Common myeloid progenitor, CD34-positive (primary cell): Measurements from ENCODE around the gene PHKG1.
A peak's percentile ranks its signal among the peaks of the same experiment; 100 is the strongest.
"Not testable (repeated sequence)": the region's sequence is repeated elsewhere in the genome, so short reads cannot be mapped to it uniquely, and the experiment has no call there.

Source experiments
- CTCF ChIA-PET: fragments of 350-600 bp; sonication (Branson Sonifier 250); formaldehyde crosslinking; loops from one replicate; lab custom pipeline; 2021; ENCODE audit warnings: antibody characterized with exemption; lab: Charles Lee
- POLR2A ChIA-PET: fragments of 350-600 bp; sonication (Branson Sonifier 250); formaldehyde crosslinking; loops from one replicate; lab custom pipeline; 2021; ENCODE audit warnings: antibody characterized with exemption; lab: Charles Lee
- DNase-seq, 3 donors: peaks; one replicate each; pipeline versions ENCODE4 v3.0.0 to v3.0.0-alpha.2; 2013
- H3K27ac ChIP-seq, 2 experiments: 1 replicate in 1 of 2; 2 replicates in 1 of 2; pipeline ENCODE4 v1.7.0; 2013; ENCODE audit warnings: inconsistent platforms in 2 of 2, low read length in 2 of 2, mild to moderate bottlenecking in 2 of 2, low read depth in 1 of 2, moderate library complexity in 1 of 2; ENCODE audit not compliant: severe bottlenecking in 2 of 2, insufficient read depth in 1 of 2, poor library complexity in 1 of 2
- H3K27me3 ChIP-seq, 5 experiments: replicated peaks in 2 of 5; 1 replicate in 3 of 5; 2 replicates in 2 of 5; pipeline versions ENCODE4 v1.6.1 to v1.7.0; 2013; ENCODE audit warnings: low read length in 4 of 5, mild to moderate bottlenecking in 2 of 5, moderate library complexity in 2 of 5, inconsistent platforms in 1 of 5; ENCODE audit not compliant: insufficient read depth in 5 of 5, control insufficient read depth in 4 of 5
- H3K36me3 ChIP-seq, 4 experiments: 1 replicate in 2 of 4; 2 replicates in 2 of 4; pipeline versions ENCODE4 v1.6.1 to v1.7.0; 2013; ENCODE audit warnings: low read length in 3 of 4, control low read depth in 1 of 4, mild to moderate bottlenecking in 1 of 4; ENCODE audit not compliant: control insufficient read depth in 4 of 4, insufficient read depth in 4 of 4
- H3K4me1 ChIP-seq, 4 experiments: 1 replicate in 3 of 4; 2 replicates in 1 of 4; pipeline versions ENCODE4 v1.6.1 to v1.7.1; 2013; ENCODE audit warnings: low read length in 3 of 4, mild to moderate bottlenecking in 3 of 4, control low read depth in 1 of 4, inconsistent platforms in 1 of 4, moderate library complexity in 1 of 4; ENCODE audit not compliant: control insufficient read depth in 4 of 4, insufficient read depth in 4 of 4; ENCODE audit errors: control extremely low read depth in 1 of 4
- H3K4me3 ChIP-seq, 7 experiments: 1 replicate in 4 of 7; 2 replicates in 3 of 7; pipeline versions ENCODE4 v1.5.1 to v1.7.0; 2013; ENCODE audit warnings: mild to moderate bottlenecking in 7 of 7, low read length in 6 of 7, moderate library complexity in 6 of 7, inconsistent platforms in 2 of 7, low read depth in 2 of 7, control low read depth in 1 of 7; ENCODE audit not compliant: insufficient read depth in 4 of 7, control insufficient read depth in 1 of 7; ENCODE audit errors: extremely low read depth in 1 of 7
- H3K9me3 ChIP-seq, 5 experiments: 1 replicate in 4 of 5; 2 replicates in 1 of 5; pipeline versions ENCODE4 v1.6.1 to v1.7.1; 2013; ENCODE audit warnings: low read length in 4 of 5, mild to moderate bottlenecking in 2 of 5, inconsistent platforms in 1 of 5, low read depth in 1 of 5, moderate library complexity in 1 of 5; ENCODE audit not compliant: control insufficient read depth in 4 of 5, insufficient read depth in 2 of 5; ENCODE audit errors: control extremely low read depth in 1 of 5
- WGBS: methylation state at CpG from one replicate; pipeline ENCODE4 v1.1.5; 2013; ENCODE audit not compliant: insufficient coverage; 5-methylcytosine and 5-hydroxymethylcytosine counted together

Gene PHKG1

GRCh38 chr7:56053993-56054392 is 38.8 kb downstream of the PHKG1 start:
- peaks cover 5 to 34% (median 21%) of the 10 kb centered on the region in 4 experiments for H3K4me1 ChIP-seq
- no peak for DNase-seq
- peaks cover 13 to 55% (median 35%) of the 10 kb centered on the region in 4 experiments for H3K36me3 ChIP-seq
- no CpG with 5 or more reads among the region's 2 CpGs for WGBS
- no peak overlapping the region for H3K27ac ChIP-seq
- H3K4me3 ChIP-seq: peak overlapping the region in 1 of 7 experiments; percentile 6
- H3K9me3 ChIP-seq: no peaks in the 10 kb centered on the region
- H3K27me3 ChIP-seq: no peaks in the 10 kb centered on the region
- POLR2A ChIA-PET: interaction anchor here (0.6 kb wide), 1 partner anchor 48 kb away, joined by 4 read pairs; no protein-coding TSS in a partner anchor
- CTCF ChIA-PET: interaction anchor here (1.6 to 2.9 kb wide), 2 partner anchors 11 to 19 kb away, joined by 4 to 13 read pairs; partner anchors contain the start of gene SUMF2

- H3K27ac ChIP-seq: peak overlapping the region in 1 of 2 experiments; percentile 91
- no peak overlapping the region for H3K4me3 ChIP-seq
- DNase-seq: no peak
- 93% methylated on average over 7 of the region's 9 CpGs for WGBS
- H3K4me1 ChIP-seq: peaks cover 5 to 34% (median 21%) of the 10 kb centered on the region in 4 experiments
- no peaks in the 10 kb centered on the region for H3K27me3 ChIP-seq
- CTCF ChIA-PET: interaction anchor here (1.6 to 2.9 kb wide), 2 partner anchors 12 to 20 kb away, joined by 4 to 13 read pairs; partner anchors contain the start of gene SUMF2
- POLR2A ChIA-PET: interaction anchor here (0.9 kb wide), 1 partner anchor 12 kb away, joined by 4 read pairs; no protein-coding TSS in a partner anchor
- peaks cover 11 to 49% (median 30%) of the 10 kb centered on the region in 4 experiments for H3K36me3 ChIP-seq
- H3K9me3 ChIP-seq: no peaks in the 10 kb centered on the region
These were observed 39.4 kb downstream of the PHKG1 start for GRCh38 chr7:56053379-56053778.

GRCh38 chr7:56051339-56052191 is 41.2 kb downstream of the PHKG1 start, which contains the start of the genes CCT6A and PSPH:
TSS of gene CCT6A (plus strand) at chr7:56051765. CDS start at chr7:56051849, 84 bp downstream.
TSS of gene PSPH (minus strand) at chr7:56051444. CDS start at chr7:56021212, 30,232 bp downstream.
- H3K27me3 ChIP-seq: no peaks in the 10 kb centered on the region
- peak; percentile 93 to 95 (median 94) for DNase-seq
- peaks cover 5 to 34% (median 21%) of the 10 kb centered on the region in 4 experiments for H3K4me1 ChIP-seq
- ChIA-PET CTCF (interaction anchor here (0.6 to 1.9 kb wide), 6 partner anchors 11 to 162 kb away, joined by 3 to 9 read pairs (median 5); partner anchors contain the start of gene SUMF2), POLR2A (interaction anchor here (0.5 to 1.3 kb wide), 5 partner anchors 13 to 88 kb away, joined by 3 to 10 read pairs (median 4); partner anchors contain the start of gene SUMF2)
- under 1% methylated on average over 97 of the region's 97 CpGs for WGBS
- H3K27ac ChIP-seq: peak within 1 kb of the TSS; percentile 69 to 91
- no peaks in the 10 kb centered on the region for H3K9me3 ChIP-seq
- peak within 1 kb of the TSS; percentile 79 to 98 (median 86) for H3K4me3 ChIP-seq
- peaks cover 9 to 35% (median 23%) of the 10 kb centered on the region in 4 experiments for H3K36me3 ChIP-seq

DNA sequence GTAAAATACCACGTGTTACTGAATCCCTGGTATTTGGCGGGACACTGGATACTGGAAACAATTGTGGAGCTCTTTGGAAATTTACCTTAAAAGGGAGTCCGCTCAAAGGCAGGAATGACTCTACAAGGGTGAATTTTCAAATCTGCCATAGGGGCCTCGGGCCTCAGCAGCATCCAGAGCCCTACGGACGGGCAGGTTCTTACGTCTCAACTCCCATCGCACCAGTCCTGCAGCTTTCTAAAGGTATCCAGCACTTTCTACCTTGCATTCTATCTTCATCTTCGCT is 41.8 kb downstream of the PHKG1 start:
- ChIA-PET POLR2A (interaction anchor here (0.5 to 1.3 kb wide), 4 partner anchors 13 to 87 kb away, joined by 3 to 10 read pairs (median 6); partner anchors contain the start of gene SUMF2), CTCF (interaction anchor here (0.8 to 1.9 kb wide), 5 partner anchors 11 to 57 kb away, joined by 3 to 9 read pairs (median 7); partner anchors contain the start of gene SUMF2)
- Histone ChIP-seq H3K4me3 (peak overlapping the region; percentile 79 to 98 (median 86)), H3K36me3 (peaks cover 5 to 29% (median 17%) of the 10 kb centered on the region in 4 experiments), H3K9me3 (no peaks in the 10 kb centered on the region), H3K27ac (peak overlapping the region; percentile 69 to 91), H3K27me3 (no peaks in the 10 kb centered on the region), H3K4me1 (peaks cover 5 to 34% (median 21%) of the 10 kb centered on the region in 4 experiments)
- no peak for DNase-seq
- WGBS: 1% methylated on average over 8 of the region's 9 CpGs

GRCh38 chr7:56048763-56049162 is 44.0 kb downstream of the PHKG1 start:
- H3K27ac ChIP-seq, POLR2A ChIA-PET, H3K4me3 ChIP-seq, H3K36me3 ChIP-seq, H3K9me3 ChIP-seq, H3K27me3 ChIP-seq: not testable (repeated sequence)
- peak in 1 of 3 donors; percentile 12 for DNase-seq
- peaks cover 5 to 32% (median 21%) of the 10 kb centered on the region in 4 experiments for H3K4me1 ChIP-seq
- WGBS: 89% methylated on average over 6 of the region's 8 CpGs
- CTCF ChIA-PET: interaction anchor here (1.5 kb wide), 1 partner anchor 15 kb away, joined by 3 read pairs; no protein-coding TSS in a partner anchor

- Histone ChIP-seq H3K4me3 (no peak overlapping the region), H3K9me3 (no peaks in the 10 kb centered on the region), H3K27me3 (no peaks in the 10 kb centered on the region), H3K4me1 (peaks cover 5 to 28% (median 20%) of the 10 kb centered on the region in 4 experiments), H3K27ac (no peak overlapping the region), H3K36me3 (peaks cover 0 to 4% (median 0%) of the 10 kb centered on the region in 4 experiments)
- no CpG with 5 or more reads among the region's 1 CpG for WGBS
- ChIA-PET CTCF (interaction anchor here (1.5 kb wide), 1 partner anchor 14 kb away, joined by 3 read pairs; no protein-coding TSS in a partner anchor), POLR2A (no interaction called here)
- DNase-seq: no peak
These were observed 44.5 kb downstream of the PHKG1 start for GRCh38 chr7:56048245-56048644.
